Middle frontal gyrus (tissue), 1 donor: Measurements from ENCODE around the gene ACAT1.
"Not testable (repeated sequence)": the region's sequence is repeated elsewhere in the genome, so short reads cannot be mapped to it uniquely, and the experiment has no call there.

Experiments used
- DNase-seq: peaks from one replicate; pipeline ENCODE4 v3.0.0-alpha.2; 2015; ENCODE audit warnings: low spot score; ENCODE audit errors: extremely low spot score

Gene ACAT1

DNA sequence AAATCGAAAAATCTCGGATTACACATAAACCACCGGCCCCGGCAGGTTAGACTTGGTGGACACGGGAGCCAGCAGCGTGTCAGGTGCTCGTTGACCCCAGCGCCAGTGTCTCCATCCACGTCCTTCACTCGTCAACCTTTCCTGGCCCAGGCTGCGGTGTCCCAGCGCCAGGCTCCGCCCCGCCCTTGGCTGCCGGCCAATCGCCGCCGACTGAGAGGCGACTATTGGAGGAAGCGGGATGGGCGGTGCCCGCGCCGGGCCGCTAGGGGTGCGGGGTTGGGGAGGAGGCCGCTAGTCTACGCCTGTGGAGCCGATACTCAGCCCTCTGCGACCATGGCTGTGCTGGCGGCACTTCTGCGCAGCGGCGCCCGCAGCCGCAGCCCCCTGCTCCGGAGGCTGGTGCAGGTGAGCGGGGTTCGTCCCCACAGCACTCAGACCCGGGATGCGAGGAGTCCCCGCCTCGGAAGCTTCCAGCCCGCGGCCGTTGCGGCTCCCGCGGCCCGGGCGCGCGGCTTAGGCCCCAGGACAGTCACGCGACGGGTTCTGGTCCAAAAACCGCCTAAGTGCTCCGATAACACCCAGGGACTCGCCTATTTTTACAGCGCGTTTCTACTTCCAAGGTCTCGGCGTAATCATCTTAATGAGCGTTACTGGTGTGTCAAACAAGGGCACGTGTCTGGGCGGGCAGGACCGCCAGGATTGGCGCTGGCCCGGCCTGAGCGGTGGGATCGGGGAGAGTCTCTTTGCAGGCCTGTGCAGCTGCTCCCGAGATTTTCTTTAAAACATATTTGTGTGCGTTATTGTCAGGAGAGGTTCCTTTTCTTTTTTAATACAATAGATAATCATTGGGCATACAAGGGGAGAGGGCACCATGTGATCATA lies at the start of gene ACAT1:
TSS of gene ACAT1 (plus strand) at position 294 of the 882 bp plus-strand sequence. CDS start at position 334, 40 bp downstream.
- peak; percentile 85 for DNase-seq

GRCh38 chr11:108084811-108085210 lies 36.6 kb upstream of the ACAT1 start:
- no peak for DNase-seq

DNA sequence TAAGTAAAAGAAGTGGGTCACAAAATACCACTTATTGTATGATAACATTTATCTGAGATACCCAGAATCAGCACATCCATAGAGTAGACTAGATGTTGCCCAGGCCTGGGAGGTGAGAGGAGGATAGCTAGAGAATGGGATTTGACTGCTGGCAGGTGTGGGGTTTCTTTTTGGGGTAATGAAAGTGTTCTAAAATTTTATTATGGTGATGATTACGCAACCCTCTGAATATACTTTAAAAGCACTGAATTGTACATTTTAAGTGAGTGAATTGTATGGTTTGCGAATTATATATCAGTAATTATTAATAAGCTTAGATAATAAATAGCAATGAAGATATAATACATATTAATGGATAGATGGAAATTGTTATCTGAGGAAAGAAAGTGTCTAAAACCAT lies 35.7 kb upstream of the ACAT1 start:
- no peak for DNase-seq

DNA sequence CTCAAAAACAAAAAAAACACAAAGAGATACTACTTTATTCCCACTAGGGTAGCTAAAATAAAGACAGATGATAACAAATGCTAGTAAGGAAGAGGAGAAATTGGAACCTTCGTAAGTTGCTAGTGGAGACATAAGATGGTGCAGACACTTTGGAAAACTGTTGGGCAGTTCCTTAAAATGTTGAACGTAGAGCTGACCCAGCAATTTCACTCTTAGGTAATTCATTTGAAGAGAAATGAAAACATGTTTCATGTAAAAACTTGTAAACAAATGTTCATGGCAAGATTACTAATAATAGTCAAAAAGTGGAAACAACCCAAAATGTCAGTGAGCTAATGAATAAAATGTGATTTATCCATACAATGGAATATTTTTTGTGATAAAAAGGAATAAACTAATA lies 29.2 kb upstream of the ACAT1 start:
- no peak for DNase-seq

GRCh38 chr11:108093128-108093904 lies 28.1 kb upstream of the ACAT1 start:
- DNase-seq, result no peak

DNA sequence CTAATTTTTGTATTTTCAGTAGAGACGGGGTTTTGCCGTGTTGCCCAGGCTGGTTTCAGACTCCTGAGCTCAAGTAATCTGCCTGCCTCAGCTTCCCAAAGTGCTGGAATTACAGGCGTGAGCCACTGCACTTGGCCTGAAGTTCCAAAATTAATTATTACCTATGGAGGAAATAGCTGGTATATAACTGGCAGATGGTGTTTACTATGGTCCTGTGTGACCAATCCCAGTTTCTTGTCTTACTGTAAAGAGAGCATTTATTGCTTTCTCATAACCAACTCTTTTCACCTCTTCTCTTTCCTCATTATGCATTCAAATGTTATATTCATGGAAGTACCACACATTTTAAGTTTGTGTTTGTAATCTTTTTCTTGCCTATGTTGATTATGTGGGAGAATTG lies 24.2 kb upstream of the ACAT1 start:
- no peak for DNase-seq

GRCh38 chr11:108101090-108101775 lies 20.1 kb upstream of the ACAT1 start:
- no peak for DNase-seq

DNA sequence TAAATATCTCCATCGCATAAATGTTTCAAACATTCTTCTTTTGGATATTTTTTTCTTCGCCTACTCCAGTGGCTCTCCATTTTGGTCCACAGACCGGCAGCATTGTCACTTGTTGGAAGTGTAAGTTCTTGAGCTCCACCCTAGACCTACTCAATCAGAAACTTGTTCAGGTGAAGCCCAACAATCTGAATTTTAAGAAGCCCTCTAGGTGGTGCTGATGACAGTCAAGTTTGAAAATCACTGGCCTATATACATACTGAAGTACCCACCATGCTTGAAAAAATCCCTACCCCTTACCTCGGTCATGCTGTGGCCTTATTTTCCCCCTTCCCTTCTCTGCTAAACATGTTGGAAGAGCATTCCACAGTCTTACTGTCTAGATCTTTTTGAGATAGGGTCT lies 10.2 kb upstream of the ACAT1 start:
- DNase-seq, result no peak

DNA sequence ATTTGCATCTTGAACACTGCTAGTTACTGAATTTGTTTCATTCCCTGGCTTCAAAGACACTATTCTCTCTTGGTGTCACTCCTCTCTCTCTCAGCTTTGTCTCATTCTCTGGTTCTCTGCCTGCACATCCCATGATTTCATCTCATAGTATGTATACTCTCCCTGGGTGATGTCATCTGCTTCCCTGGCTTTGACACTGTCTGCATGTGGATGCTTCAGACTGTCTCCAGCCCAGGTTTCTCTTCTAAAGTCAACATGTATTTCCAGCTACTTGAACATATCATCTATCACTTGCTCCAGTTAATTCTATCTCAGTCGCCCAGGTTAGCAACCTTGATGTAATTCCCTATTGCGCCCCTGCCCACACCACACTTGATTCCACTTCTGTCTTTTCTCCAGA lies 9.3 kb upstream of the ACAT1 start:
- DNase-seq, result no peak

GRCh38 chr11:108115500-108116140 lies 5.7 kb upstream of the ACAT1 start:
- peak; percentile 36 for DNase-seq

- no peak for DNase-seq
Measured at GRCh38 chr11:108117746-108118371, 3.5 kb upstream of the ACAT1 start.

DNA sequence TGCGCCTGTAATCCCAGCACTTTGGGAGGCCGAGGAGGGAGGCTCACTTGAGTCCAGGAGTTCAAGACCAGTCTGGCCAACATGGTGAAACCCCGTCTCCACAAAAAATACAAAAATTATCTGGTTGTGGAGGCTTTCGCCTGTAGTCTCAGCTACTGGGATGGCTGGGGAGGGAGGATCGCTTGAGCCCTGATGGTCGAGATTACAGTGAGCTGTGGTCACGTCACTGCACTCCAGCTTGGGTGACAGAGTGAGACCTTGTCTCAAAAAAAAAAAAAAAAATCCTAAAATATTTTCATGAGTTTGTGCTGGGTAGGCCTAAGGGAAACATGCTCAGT lies 462 bp upstream of the ACAT1 start:
- DNase-seq, result not testable (repeated sequence)

DNA sequence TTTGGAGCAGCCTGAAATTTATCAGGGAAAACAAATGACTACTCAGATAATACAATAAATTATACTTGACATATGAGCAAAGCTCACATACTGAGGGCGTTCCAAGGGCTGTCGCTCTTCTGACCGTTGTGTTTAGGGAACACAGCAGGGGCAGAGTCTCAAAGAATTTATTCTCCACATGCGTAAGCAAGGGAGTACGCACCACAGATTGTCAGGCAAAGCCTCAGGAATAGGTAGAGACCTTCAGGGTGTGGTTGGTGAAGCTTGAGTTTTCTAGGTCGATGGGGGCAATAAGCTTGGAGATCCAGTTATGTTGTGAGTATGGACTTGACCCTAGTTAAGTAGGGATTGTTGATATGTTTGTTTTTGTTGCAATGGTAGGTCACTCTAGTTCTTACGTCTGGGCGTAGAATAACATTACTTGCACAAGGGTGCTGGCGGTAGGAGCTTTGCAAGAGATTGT lies 830 bp downstream of the ACAT1 start:
- no peak for DNase-seq

DNA sequence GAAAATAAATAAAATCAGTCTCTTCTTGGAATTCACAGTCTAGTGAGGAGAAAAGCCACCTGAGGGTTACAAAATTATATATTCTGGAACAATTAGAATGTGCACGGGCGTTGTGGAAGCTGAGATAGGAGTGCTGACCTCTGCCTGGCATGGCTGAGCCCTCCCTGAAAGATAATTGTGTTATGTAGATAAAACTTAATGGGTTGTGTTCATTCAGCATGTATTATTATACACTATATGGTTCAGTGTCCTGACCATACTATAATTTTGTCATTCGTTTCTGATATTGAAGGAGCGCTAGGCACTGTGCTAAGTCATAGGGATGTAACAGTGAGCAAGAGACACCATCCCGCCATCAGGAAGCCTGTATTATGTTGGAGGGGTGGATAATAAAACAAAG lies 3.7 kb downstream of the ACAT1 start:
- DNase-seq, result no peak

DNA sequence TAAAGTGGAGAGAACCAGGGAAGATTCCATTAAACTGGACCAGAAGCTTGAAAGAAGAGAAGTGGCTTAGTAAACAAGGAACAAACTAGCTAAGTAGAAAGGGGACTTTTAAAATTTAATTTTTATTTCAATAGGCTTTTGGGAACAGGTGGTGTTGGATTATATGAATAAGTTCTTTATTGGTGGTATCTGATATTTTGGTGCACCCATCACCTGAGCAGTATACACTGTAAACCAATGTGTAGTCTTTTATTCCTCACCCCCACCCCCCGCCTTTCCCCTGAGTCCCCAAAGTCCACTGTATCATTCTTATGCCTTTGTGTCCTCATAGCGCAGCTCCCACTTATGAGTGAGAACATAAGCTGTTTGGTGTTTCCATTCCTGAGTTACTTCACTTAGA lies 7.4 kb downstream of the ACAT1 start:
- DNase-seq, result no peak

- no peak for DNase-seq
Measured at GRCh38 chr11:108131993-108132392, 10.6 kb downstream of the ACAT1 start.

DNA sequence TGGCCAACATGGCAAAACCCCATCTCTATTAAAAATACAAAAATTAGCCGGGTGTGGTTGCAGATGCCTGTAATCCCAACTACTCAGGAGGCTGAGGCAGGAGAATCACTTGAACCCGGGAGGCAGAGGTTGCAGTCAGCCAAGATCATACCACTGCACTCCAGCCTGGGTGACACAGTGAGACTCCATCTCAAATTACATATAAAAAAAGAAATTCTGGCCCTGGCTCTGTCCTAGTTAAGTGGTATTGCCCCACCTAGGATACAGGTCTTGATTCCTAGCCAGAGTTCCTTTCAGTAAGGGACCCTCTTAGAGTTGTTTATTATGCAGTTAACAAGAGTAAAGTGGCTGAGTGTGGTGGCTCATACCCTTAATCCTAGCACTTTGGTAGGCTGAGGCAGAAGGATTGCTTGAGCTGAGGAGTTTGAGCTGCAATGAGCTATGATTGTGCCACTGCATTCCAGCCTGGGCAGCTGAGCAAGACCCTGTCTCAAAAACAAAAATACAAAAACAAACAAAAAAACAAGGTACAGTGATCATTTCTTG lies 11.7 kb downstream of the ACAT1 start:
- DNase-seq, result not testable (repeated sequence)

- DNase-seq, result no peak
Measured at GRCh38 chr11:108135845-108136544, 14.6 kb downstream of the ACAT1 start.

DNA sequence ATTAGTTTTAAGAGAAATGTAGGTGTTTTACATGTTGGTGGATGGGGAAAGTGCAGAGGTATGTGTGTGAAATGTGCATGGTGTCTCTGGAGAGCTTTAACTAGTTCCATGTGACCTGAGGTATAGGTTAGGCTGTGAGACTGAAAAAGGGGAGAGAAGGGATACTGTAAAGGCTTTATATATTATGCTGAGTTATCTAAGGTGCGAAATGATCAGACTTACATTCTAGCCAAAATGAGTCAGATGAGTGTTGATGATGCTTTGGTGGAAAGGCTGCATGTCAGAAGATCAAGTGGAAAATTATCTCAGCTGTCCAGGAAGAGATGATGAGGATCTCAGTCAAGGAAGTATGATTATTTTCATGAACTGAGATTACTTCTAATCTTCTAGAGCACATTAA lies 15.8 kb downstream of the ACAT1 start:
- DNase-seq, result no peak

DNA sequence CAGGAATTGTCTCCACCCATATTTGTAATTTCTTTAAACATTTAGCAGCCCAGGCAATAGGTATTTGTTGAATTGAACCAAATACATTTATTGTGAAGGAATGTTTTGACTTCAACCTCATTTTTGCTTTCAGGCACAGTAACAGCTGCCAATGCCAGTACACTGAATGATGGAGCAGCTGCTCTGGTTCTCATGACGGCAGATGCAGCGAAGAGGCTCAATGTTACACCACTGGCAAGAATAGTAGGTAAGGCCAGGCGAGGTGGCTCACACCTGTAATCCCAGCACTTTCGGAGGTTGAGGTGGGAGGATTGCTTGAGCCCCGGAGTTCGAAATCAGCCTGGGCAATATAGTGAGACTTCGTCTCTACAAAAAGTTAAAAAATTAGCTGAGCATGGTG lies 20.9 kb downstream of the ACAT1 start:
- no peak for DNase-seq
